B cell (primary cell): ENCODE data around the gene HHLA2. TPM values are rescaled to one million over a fixed set of nuclear protein-coding genes. Genes with fewer than 3 reads are reported as not detected.

ENCODE experiments used
- ATAC-seq: fragments of 200-7000 bp; cut with Tn5 transposase; one replicate; pipeline ENCODE4 v1.10.0; 2021; ENCODE audit warnings: low read depth, mild to moderate bottlenecking, moderate number of reproducible peaks, moderate library complexity
- CTCF ChIA-PET: fragments of 350-600 bp; sonication (Branson Sonifier 250); formaldehyde crosslinking; loops from one replicate; lab custom pipeline; 2021; ENCODE audit warnings: antibody characterized with exemption, inconsistent platforms; lab: Charles Lee
- POLR2A ChIA-PET: fragments of 350-600 bp; sonication (Branson Sonifier 250); formaldehyde crosslinking; loops from one replicate; lab custom pipeline; 2021; ENCODE audit warnings: antibody characterized with exemption; lab: Charles Lee
- DNase-seq: peaks from one replicate; pipeline ENCODE4 v3.0.0; 2013
- H2AFZ ChIP-seq: 2 replicates; pipeline ENCODE4 v1.6.1; 2012; ENCODE audit warnings: mild to moderate bottlenecking, low read depth, low read length; ENCODE audit not compliant: insufficient read depth, poor library complexity, severe bottlenecking
- H3K27ac ChIP-seq, 2 donors: 1 replicate in 1 of 2; 2 replicates in 1 of 2; pipeline ENCODE4 v1.5.1; 2012 to 2013; ENCODE audit warnings: low read length in 2 of 2, mild to moderate bottlenecking in 2 of 2, moderate library complexity in 1 of 2
- H3K27me3 ChIP-seq, 4 experiments: fragments of 200-600 bp in 1 of 4; sonication (generic) in 1 of 4; replicated peaks in 1 of 4; 1 replicate in 2 of 4; 2 replicates in 2 of 4; pipeline versions ENCODE4 v1.6.1 to v1.7.0; 2013 to 2016; ENCODE audit warnings: low read length in 3 of 4, mild to moderate bottlenecking in 2 of 4, mixed read lengths in 1 of 4, moderate library complexity in 1 of 4; ENCODE audit not compliant: insufficient read depth in 4 of 4, control insufficient read depth in 3 of 4; ENCODE audit errors: control extremely low read depth in 1 of 4
- H3K36me3 ChIP-seq, 2 experiments: replicated peaks in 1 of 2; 1 replicate in 1 of 2; 2 replicates in 1 of 2; pipeline versions ENCODE4 v1.6.1 to v1.7.1; 2013; ENCODE audit warnings: low read length in 1 of 2; ENCODE audit not compliant: insufficient read depth in 2 of 2, control insufficient read depth in 1 of 2; ENCODE audit errors: control extremely low read depth in 1 of 2, extremely low read depth in 1 of 2
- H3K4me1 ChIP-seq, 2 donors: fragments of 200-600 bp in 1 of 2; sonication (generic) in 1 of 2; 1 replicate in 1 of 2; 2 replicates in 1 of 2; pipeline versions ENCODE4 v1.5.1 to v1.6.1; 2013 to 2017; ENCODE audit warnings: low read length in 2 of 2; ENCODE audit not compliant: control insufficient read depth in 2 of 2, insufficient read depth in 2 of 2
- H3K4me2 ChIP-seq: replicated peaks from 2 replicates; pipeline ENCODE3; 2012; ENCODE audit warnings: mild to moderate bottlenecking, low read depth, low read length; ENCODE audit not compliant: poor library complexity, severe bottlenecking
- H3K4me3 ChIP-seq, 5 experiments: fragments of 200-600 bp in 1 of 5; sonication (generic) in 1 of 5; 1 replicate in 3 of 5; 2 replicates in 2 of 5; pipeline versions ENCODE4 v1.5.1 to v1.7.0; 2011 to 2016; ENCODE audit warnings: low read length in 4 of 5, mild to moderate bottlenecking in 4 of 5, low read depth in 2 of 5, control low read depth in 1 of 5, moderate library complexity in 1 of 5; ENCODE audit not compliant: insufficient read depth in 1 of 5; ENCODE audit errors: control extremely low read depth in 1 of 5, extremely low read depth in 1 of 5
- H3K79me2 ChIP-seq: fragments of 200-600 bp; sonication (generic); one replicate; pipeline ENCODE4 v1.6.0; 2016; ENCODE audit warnings: low read length; ENCODE audit not compliant: control insufficient read depth, insufficient read depth
- H3K9ac ChIP-seq: fragments of 200-600 bp; sonication (generic); 2 replicates; pipeline ENCODE4 v1.6.1; 2017; ENCODE audit warnings: mild to moderate bottlenecking, low read length, moderate library complexity
- H3K9me3 ChIP-seq, 3 donors: one replicate each; pipeline versions ENCODE4 v1.6.1 to v1.7.1; 2013; ENCODE audit warnings: low read length in 2 of 3; ENCODE audit not compliant: control insufficient read depth in 2 of 3, insufficient read depth in 1 of 3; ENCODE audit errors: control extremely low read depth in 1 of 3
- H4K20me1 ChIP-seq: 2 replicates; pipeline ENCODE4 v1.6.0; 2012; ENCODE audit warnings: mild to moderate bottlenecking, low read length; ENCODE audit not compliant: insufficient read depth, control insufficient read depth, poor library complexity, severe bottlenecking
- H3K27ac Mint-ChIP-seq: one replicate; pipeline ENCODE4 v1.8.0; 2021; ENCODE audit warnings: mixed read lengths
- H3K27me3 Mint-ChIP-seq: one replicate; pipeline ENCODE4 v1.8.0; 2021; ENCODE audit warnings: mixed read lengths
- H3K4me1 Mint-ChIP-seq: one replicate; pipeline ENCODE4 v1.8.0; 2021; ENCODE audit warnings: mixed read lengths
- H3K4me3 Mint-ChIP-seq: one replicate; pipeline ENCODE4 v1.8.0; 2021; ENCODE audit warnings: mixed read lengths
- H3K9me3 Mint-ChIP-seq: one replicate; pipeline ENCODE4 v1.8.0; 2022; ENCODE audit warnings: mixed read lengths; ENCODE audit not compliant: insufficient read depth
- CTCF ChIP-seq: fragments of 200-600 bp; IDR thresholded peaks from one replicate; pipeline ENCODE4 v1.8.0; 2022; ENCODE audit warnings: antibody characterized with exemption, mild to moderate bottlenecking
- EZH2 ChIP-seq: IDR thresholded peaks from 2 replicates; pipeline ENCODE4 v1.6.1; 2012; ENCODE audit warnings: borderline replicate concordance, low read depth, mild to moderate bottlenecking, moderate library complexity, low read length; ENCODE audit not compliant: insufficient read depth, poor library complexity, severe bottlenecking
- WGBS: methylation state at CpG from one replicate; pipeline ENCODE4 v1.1.5; 2013; ENCODE audit warnings: missing lambda C conversion rate; ENCODE audit not compliant: insufficient coverage; 5-methylcytosine and 5-hydroxymethylcytosine counted together
- intact Hi-C: fragments of 100-400 bp; cut with micrococcal nuclease; formaldehyde crosslinking; loops from one replicate; pipeline ENCODE4 v1.10.0; 2022
- polyA plus RNA-seq: library from polyadenylated mRNA; depleted of rRNA; stranded (reverse); fragments of >200 nt; gene quantifications from 2 replicates; pipeline ENCODE4 v1.2.3, GENCODE V29; 2012
- total RNA-seq, 2 donors: library from RNA; stranded (reverse); fragments of 120-200 nt in 1 of 2; gene quantifications; 1 replicate in 1 of 2; 2 replicates in 1 of 2; pipeline versions ENCODE4 v1.2.3 to v1.2.4, GENCODE V29; 2013 to 2022

Gene HHLA2
- total and polyA plus RNA-seq, 2 donors (not counting 1 experiment from before 2014, with no cell fraction given) = 0.84 TPM

GRCh38 chr3:108394016-108394415, 97.7 kb downstream of the HHLA2 start:
- H3K27me3 ChIP-seq = no peaks in the 10 kb centered on the region
- ATAC-seq (no peak), DNase-seq (no peak)
- CTCF ChIA-PET = interaction anchor here (1.3 kb wide), 1 partner anchor 12 kb away, joined by 4 read pairs; no protein-coding TSS in a partner anchor
- WGBS = 100% methylated on average over 1 of the region's 2 CpGs
- H3K4me3 Mint-ChIP-seq = no peak overlapping the region
- no peaks in the 10 kb centered on the region for H3K36me3 ChIP-seq
- POLR2A ChIA-PET = no interaction called here
- TF ChIP-seq EZH2 (no peak), CTCF (no peak)
- H3K9me3 Mint-ChIP-seq = no peaks in the 10 kb centered on the region
- H3K9ac ChIP-seq = no peak overlapping the region
- no peaks in the 10 kb centered on the region for H3K9me3 ChIP-seq
- no peak overlapping the region for H3K27ac ChIP-seq
- H3K27me3 Mint-ChIP-seq = peaks cover 4% of the 10 kb centered on the region
- H3K4me1 Mint-ChIP-seq = peaks cover 7% of the 10 kb centered on the region
- no peaks in the 10 kb centered on the region for H4K20me1 ChIP-seq
- H3K4me3 ChIP-seq = no peak overlapping the region
- H3K27ac Mint-ChIP-seq = no peak overlapping the region
- H2AFZ ChIP-seq = no peak overlapping the region
- H3K79me2 ChIP-seq = no peaks in the 10 kb centered on the region
- H3K4me2 ChIP-seq = no peak overlapping the region
- intact Hi-C loops = no loop called here
- peaks cover 6 to 8% of the 10 kb centered on the region in 2 donors for H3K4me1 ChIP-seq

GRCh38 chr3:108394563-108394962, 98.2 kb downstream of the HHLA2 start:
- no peak for TF ChIP-seq EZH2
- no peak for TF ChIP-seq CTCF
- no peak overlapping the region for H3K9ac ChIP-seq
- DNase-seq = no peak
- POLR2A ChIA-PET = no interaction called here
- H3K27ac Mint-ChIP-seq = no peak overlapping the region
- H3K4me2 ChIP-seq = no peak overlapping the region
- no peaks in the 10 kb centered on the region for H4K20me1 ChIP-seq
- H3K4me3 Mint-ChIP-seq = no peak overlapping the region
- peaks cover under 1 to 4% of the 10 kb centered on the region in 2 donors for H3K4me1 ChIP-seq
- CTCF ChIA-PET = interaction anchor here (1.3 kb wide), 1 partner anchor 12 kb away, joined by 4 read pairs; no protein-coding TSS in a partner anchor
- H2AFZ ChIP-seq = no peak overlapping the region
- H3K4me1 Mint-ChIP-seq = peaks cover 2% of the 10 kb centered on the region
- no peaks in the 10 kb centered on the region for H3K9me3 ChIP-seq
- no peak overlapping the region for H3K4me3 ChIP-seq
- no peaks in the 10 kb centered on the region for H3K79me2 ChIP-seq
- peaks cover 4% of the 10 kb centered on the region for H3K27me3 Mint-ChIP-seq
- no CpG with 5 or more reads among the region's 3 CpGs for WGBS
- no peak for ATAC-seq
- intact Hi-C loops = no loop called here
- no peaks in the 10 kb centered on the region for H3K9me3 Mint-ChIP-seq
- no peaks in the 10 kb centered on the region for H3K36me3 ChIP-seq
- no peak overlapping the region for H3K27ac ChIP-seq
- no peaks in the 10 kb centered on the region for H3K27me3 ChIP-seq
